Ishikawa (cell line): Measurements from ENCODE around the gene TMC5.

Experiments used
- CEBPB ChIP-seq: IDR thresholded peaks from 2 replicates; pipeline ENCODE4 v1.6.1; 2012
- CREB1 ChIP-seq: IDR thresholded peaks from 2 replicates; pipeline ENCODE4 v1.6.1; 2012; ENCODE audit warnings: low read depth
- EGR1 ChIP-seq: IDR thresholded peaks from 2 replicates; pipeline ENCODE4 v1.6.1; 2012
- EP300 ChIP-seq: IDR thresholded peaks from 2 replicates; pipeline ENCODE4 v1.6.1; 2012; ENCODE audit warnings: borderline replicate concordance
- FOXM1 ChIP-seq: IDR thresholded peaks from 2 replicates; pipeline ENCODE4 v1.6.1; 2012; ENCODE audit warnings: low read depth, borderline replicate concordance
- MAX ChIP-seq: IDR thresholded peaks from 2 replicates; pipeline ENCODE4 v1.6.1; 2012
- NFIC ChIP-seq: IDR thresholded peaks from 2 replicates; pipeline ENCODE4 v1.6.1; 2012
- RAD21 ChIP-seq: IDR thresholded peaks from 2 replicates; pipeline ENCODE4 v1.6.1; 2012; ENCODE audit warnings: low read depth
- REST ChIP-seq: IDR thresholded peaks from 2 replicates; pipeline ENCODE4 v1.6.1; 2012; ENCODE audit warnings: low read depth, mild to moderate bottlenecking
- TAF1 ChIP-seq: IDR thresholded peaks from 2 replicates; pipeline ENCODE4 v1.6.1; 2012; ENCODE audit warnings: low read depth, mild to moderate bottlenecking
- TCF12 ChIP-seq: IDR thresholded peaks from 2 replicates; pipeline ENCODE4 v1.6.1; 2012; ENCODE audit warnings: low read depth
- TEAD4 ChIP-seq: IDR thresholded peaks from 2 replicates; pipeline ENCODE4 v1.6.1; 2012
- USF1 ChIP-seq: IDR thresholded peaks from 2 replicates; pipeline ENCODE4 v1.6.1; 2012
- YY1 ChIP-seq: IDR thresholded peaks from 2 replicates; pipeline ENCODE4 v1.6.1; 2012; ENCODE audit warnings: low read depth
- ZBTB7A ChIP-seq: IDR thresholded peaks from 2 replicates; pipeline ENCODE4 v1.6.1; 2012; ENCODE audit warnings: low read depth

The TMC5 gene

GRCh38 chr16:19499006-19499405 lies 81.3 kb downstream of the TMC5 start:
- TF ChIP-seq ZBTB7A (no peak), REST (no peak), NFIC (no peak), RAD21 (no peak), CEBPB (no peak), TCF12 (no peak), CREB1 (no peak), FOXM1 (no peak), EP300 (no peak), TAF1 (no peak), TEAD4 (no peak), USF1 (no peak), EGR1 (no peak), MAX (no peak), YY1 (no peak)

GRCh38 chr16:19499481-19499880 lies 81.8 kb downstream of the TMC5 start:
- TF ChIP-seq ZBTB7A (no peak), TAF1 (no peak), USF1 (no peak), NFIC (no peak), EP300 (no peak), REST (no peak), RAD21 (no peak), YY1 (no peak), CREB1 (no peak), FOXM1 (no peak), CEBPB (no peak), EGR1 (no peak), TEAD4 (no peak), TCF12 (no peak)

GRCh38 chr16:19502395-19503131 lies 84.9 kb downstream of the TMC5 start:
- TF ChIP-seq YY1 (no peak), RAD21 (peak; percentile 74), REST (no peak), TAF1 (no peak), CEBPB (no peak), NFIC (no peak), EP300 (no peak)

- no peak for TF ChIP-seq CREB1
- no peak for TF ChIP-seq CEBPB
These were observed 85.9 kb downstream of the TMC5 start for GRCh38 chr16:19503461-19504075.
